Measurements from ENCODE around the gene FBXO38. TPM values are rescaled to one million over a fixed set of nuclear protein-coding genes. Genes with fewer than 3 reads are reported as not detected.

FBXO38 gene
- total and polyA plus RNA-seq, 9 of the 15 experiments (the other 6 are each of a cell fraction or from before 2014, with no cell fraction given) = 7.4 to 39.4 (median 29.3) TPM

DNA sequence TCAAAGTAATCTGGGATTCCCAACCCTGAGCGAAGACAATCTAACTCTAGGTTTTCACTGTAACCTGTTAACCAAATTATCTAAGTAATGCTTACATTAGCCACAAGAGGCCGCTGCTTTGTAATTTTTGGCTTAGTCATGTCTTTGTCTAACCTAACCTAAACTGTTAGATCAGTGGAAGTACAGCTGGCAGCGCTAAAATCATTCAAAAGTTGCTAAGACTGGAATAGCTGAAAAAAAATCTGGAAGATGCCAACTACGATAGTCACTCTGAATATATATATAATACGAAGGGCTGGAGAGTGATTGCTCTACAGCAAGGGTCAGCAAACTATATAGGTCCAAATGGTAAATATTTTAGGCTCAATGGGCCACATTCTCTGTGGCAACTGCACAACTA is 60.2 kb downstream of the FBXO38 start (continued):
- no peak for TF ChIP-seq ZNF445 (CRISPR knock-in tag; IDR thresholded peaks at IDR 0.05; ENCODE audit: low read depth)
- TF ChIP-seq, protein P1, sequence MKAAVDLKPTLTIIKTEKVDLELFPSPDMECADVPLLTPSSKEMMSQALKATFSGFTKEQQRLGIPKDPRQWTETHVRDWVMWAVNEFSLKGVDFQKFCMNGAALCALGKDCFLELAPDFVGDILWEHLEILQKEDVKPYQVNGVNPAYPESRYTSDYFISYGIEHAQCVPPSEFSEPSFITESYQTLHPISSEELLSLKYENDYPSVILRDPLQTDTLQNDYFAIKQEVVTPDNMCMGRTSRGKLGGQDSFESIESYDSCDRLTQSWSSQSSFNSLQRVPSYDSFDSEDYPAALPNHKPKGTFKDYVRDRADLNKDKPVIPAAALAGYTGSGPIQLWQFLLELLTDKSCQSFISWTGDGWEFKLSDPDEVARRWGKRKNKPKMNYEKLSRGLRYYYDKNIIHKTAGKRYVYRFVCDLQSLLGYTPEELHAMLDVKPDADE (conservative IDR thresholded peaks at IDR 0.05; ENCODE audit: control insufficient read depth, low read depth, low read length) = no peak
- TF ChIP-seq PRMT5 (CRISPR knock-in tag; IDR thresholded peaks at IDR 0.05) = no peak
- TF ChIP-seq, protein P2, sequence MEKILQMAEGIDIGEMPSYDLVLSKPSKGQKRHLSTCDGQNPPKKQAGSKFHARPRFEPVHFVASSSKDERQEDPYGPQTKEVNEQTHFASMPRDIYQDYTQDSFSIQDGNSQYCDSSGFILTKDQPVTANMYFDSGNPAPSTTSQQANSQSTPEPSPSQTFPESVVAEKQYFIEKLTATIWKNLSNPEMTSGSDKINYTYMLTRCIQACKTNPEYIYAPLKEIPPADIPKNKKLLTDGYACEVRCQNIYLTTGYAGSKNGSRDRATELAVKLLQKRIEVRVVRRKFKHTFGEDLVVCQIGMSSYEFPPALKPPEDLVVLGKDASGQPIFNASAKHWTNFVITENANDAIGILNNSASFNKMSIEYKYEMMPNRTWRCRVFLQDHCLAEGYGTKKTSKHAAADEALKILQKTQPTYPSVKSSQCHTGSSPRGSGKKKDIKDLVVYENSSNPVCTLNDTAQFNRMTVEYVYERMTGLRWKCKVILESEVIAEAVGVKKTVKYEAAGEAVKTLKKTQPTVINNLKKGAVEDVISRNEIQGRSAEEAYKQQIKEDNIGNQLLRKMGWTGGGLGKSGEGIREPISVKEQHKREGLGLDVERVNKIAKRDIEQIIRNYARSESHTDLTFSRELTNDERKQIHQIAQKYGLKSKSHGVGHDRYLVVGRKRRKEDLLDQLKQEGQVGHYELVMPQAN (IDR thresholded peaks at IDR 0.05; ENCODE audit: borderline replicate concordance) = no peak
- TF ChIP-seq ZNF347 (CRISPR knock-in tag; IDR thresholded peaks at IDR 0.05; ENCODE audit: low read depth) = no peak
- TF ChIP-seq RUNX1 (IDR thresholded peaks at IDR 0.05; ENCODE audit: low read depth) = no peak
- 0 out of 2 replicates have a peak, but pooled peaks have one; percentile 25 for TF ChIP-seq LCOR (CRISPR knock-in tag; IDR thresholded peaks at IDR 0.05)
- TF ChIP-seq KDM5B (IDR thresholded peaks at IDR 0.05; ENCODE audit: insufficient replicate concordance, low read depth, low read length) = no peak
- 0 out of 2 replicates have a peak, but pooled peaks have one; percentile 11 for TF ChIP-seq POLR2H (tag; IDR thresholded peaks at IDR 0.05; ENCODE audit: low read depth)
- TF ChIP-seq ZNF3 (CRISPR knock-in tag; IDR thresholded peaks at IDR 0.05) = no peak
- TF ChIP-seq HNRNPUL1 (IDR thresholded peaks at IDR 0.05; ENCODE audit: low read length) = no peak
- TF ChIP-seq NFE2 (IDR thresholded peaks at IDR 0.05; ENCODE audit: low read depth) = peak; percentile 73; the same call in 1 of the 2 replicates
- no peak for TF ChIP-seq TCF3 (CRISPR knock-in tag; IDR thresholded peaks at IDR 0.05)
- TF ChIP-seq XRCC4 (IDR thresholded peaks at IDR 0.05; ENCODE audit: extremely low read depth, insufficient read depth, insufficient read length) = no peak
- peak; percentile 55; the same call in 1 of the 2 replicates for TF ChIP-seq MAFK (IDR thresholded peaks at IDR 0.05; ENCODE audit: low read length)
- no peak for TF ChIP-seq SMAD4 (CRISPR knock-in tag; conservative IDR thresholded peaks at IDR 0.05)
- TF ChIP-seq U2AF2 (optimal IDR thresholded peaks at IDR 0.05; ENCODE audit: low read depth, low read length) = no peak
- no peak for TF ChIP-seq ZNF232 (CRISPR knock-in tag; IDR thresholded peaks at IDR 0.05)
- no peak for TF ChIP-seq CREB1 (IDR thresholded peaks at IDR 0.05)
- TF ChIP-seq CREB1 (CRISPR knock-in tag; IDR thresholded peaks at IDR 0.05) = no peak
- no peak for TF ChIP-seq ELF1 (tag; IDR thresholded peaks at IDR 0.05)
- TF ChIP-seq SMC3 (conservative IDR thresholded peaks at IDR 0.05; ENCODE audit: insufficient read depth, low read depth, low read length) = peak; percentile 87
- TF ChIP-seq ZNF311 (CRISPR knock-in tag; IDR thresholded peaks at IDR 0.05) = no peak
- no peak for TF ChIP-seq ZNF134 (CRISPR knock-in tag; conservative IDR thresholded peaks at IDR 0.05)

All from K562 (cell line).